ENCODE results near the gene STARD4.

STARD4 gene

GRCh38 chr5:111469293-111469896, 42.9 kb downstream of the STARD4 start:
- TF ChIP-seq CTCF (IDR thresholded peaks at IDR 0.05; ENCODE audit: insufficient read depth, low read length, poor library complexity, severe bottlenecking) = no peak

GRCh38 chr5:111463311-111463710, 49.0 kb downstream of the STARD4 start:
- H3K27me3 ChIP-seq (replicated peaks; ENCODE audit: control insufficient read depth, insufficient read depth, low read length) = no peaks in the 10 kb centered on the region
- no peaks in the 10 kb centered on the region for H3K36me3 ChIP-seq (ENCODE audit: control insufficient read depth, insufficient read depth, low read length)
- no peak for DNase-seq (ENCODE audit: extremely low read depth, insufficient read length)
- H3K4me3 ChIP-seq (replicated peaks; ENCODE audit: low read depth, low read length) = no peak overlapping the region
- TF ChIP-seq CTCF (IDR thresholded peaks at IDR 0.05; ENCODE audit: insufficient read depth, low read length, poor library complexity, severe bottlenecking) = no peak

More at GRCh38 chr5:111469293-111469896, 42.9 kb downstream of the STARD4 start:
- DNase-seq (ENCODE audit: extremely low read depth, insufficient read length) = no peak
- Histone ChIP-seq H3K4me3 (replicated peaks; ENCODE audit: low read depth, low read length) (no peak overlapping the region), H3K27me3 (replicated peaks; ENCODE audit: control insufficient read depth, insufficient read depth, low read length) (no peaks in the 10 kb centered on the region), H3K36me3 (ENCODE audit: control insufficient read depth, insufficient read depth, low read length) (no peaks in the 10 kb centered on the region)

GRCh38 chr5:111461934-111462333, 50.4 kb downstream of the STARD4 start:
- Histone ChIP-seq H3K27me3 (replicated peaks; ENCODE audit: control insufficient read depth, insufficient read depth, low read length) (no peaks in the 10 kb centered on the region), H3K4me3 (replicated peaks; ENCODE audit: low read depth, low read length) (no peak overlapping the region), H3K36me3 (ENCODE audit: control insufficient read depth, insufficient read depth, low read length) (no peaks in the 10 kb centered on the region)
- no peak for DNase-seq (ENCODE audit: extremely low read depth, insufficient read length)
- TF ChIP-seq CTCF (IDR thresholded peaks at IDR 0.05; ENCODE audit: insufficient read depth, low read length, poor library complexity, severe bottlenecking) = no peak

- TF ChIP-seq CTCF (IDR thresholded peaks at IDR 0.05; ENCODE audit: insufficient read depth, low read length, poor library complexity, severe bottlenecking) = no peak
- DNase-seq (ENCODE audit: extremely low read depth, insufficient read length) = no peak
- Histone ChIP-seq H3K27me3 (replicated peaks; ENCODE audit: control insufficient read depth, insufficient read depth, low read length) (no peaks in the 10 kb centered on the region), H3K36me3 (ENCODE audit: control insufficient read depth, insufficient read depth, low read length) (no peaks in the 10 kb centered on the region), H3K4me3 (replicated peaks; ENCODE audit: low read depth, low read length) (no peak overlapping the region)
Measured at GRCh38 chr5:111461255-111461671, 51.1 kb downstream of the STARD4 start.

- DNase-seq (ENCODE audit: extremely low read depth, insufficient read length) = no peak
- H3K27me3 ChIP-seq (replicated peaks; ENCODE audit: control insufficient read depth, insufficient read depth, low read length) = no peaks in the 10 kb centered on the region
- no peak overlapping the region for H3K4me3 ChIP-seq (replicated peaks; ENCODE audit: low read depth, low read length)
- no peak for TF ChIP-seq CTCF (IDR thresholded peaks at IDR 0.05; ENCODE audit: insufficient read depth, low read length, poor library complexity, severe bottlenecking)
- H3K36me3 ChIP-seq (ENCODE audit: control insufficient read depth, insufficient read depth, low read length) = no peaks in the 10 kb centered on the region
Measured at GRCh38 chr5:111454776-111455175, 57.6 kb downstream of the STARD4 start.

GRCh38 chr5:111454198-111454622, 58.1 kb downstream of the STARD4 start:
- no peak for TF ChIP-seq CTCF (IDR thresholded peaks at IDR 0.05; ENCODE audit: insufficient read depth, low read length, poor library complexity, severe bottlenecking)

More at GRCh38 chr5:111454198-111454622, 58.1 kb downstream of the STARD4 start:
- no peak for DNase-seq (ENCODE audit: extremely low read depth, insufficient read length)
- Histone ChIP-seq H3K36me3 (ENCODE audit: control insufficient read depth, insufficient read depth, low read length) (peaks cover 2% of the 10 kb centered on the region; the same call in 1 of the 2 replicates), H3K27me3 (replicated peaks; ENCODE audit: control insufficient read depth, insufficient read depth, low read length) (no peaks in the 10 kb centered on the region), H3K4me3 (replicated peaks; ENCODE audit: low read depth, low read length) (no peak overlapping the region)

Data from GM06990 (cell line).